Measurements from ENCODE around the gene MICALL2.

The MICALL2 gene

DNA sequence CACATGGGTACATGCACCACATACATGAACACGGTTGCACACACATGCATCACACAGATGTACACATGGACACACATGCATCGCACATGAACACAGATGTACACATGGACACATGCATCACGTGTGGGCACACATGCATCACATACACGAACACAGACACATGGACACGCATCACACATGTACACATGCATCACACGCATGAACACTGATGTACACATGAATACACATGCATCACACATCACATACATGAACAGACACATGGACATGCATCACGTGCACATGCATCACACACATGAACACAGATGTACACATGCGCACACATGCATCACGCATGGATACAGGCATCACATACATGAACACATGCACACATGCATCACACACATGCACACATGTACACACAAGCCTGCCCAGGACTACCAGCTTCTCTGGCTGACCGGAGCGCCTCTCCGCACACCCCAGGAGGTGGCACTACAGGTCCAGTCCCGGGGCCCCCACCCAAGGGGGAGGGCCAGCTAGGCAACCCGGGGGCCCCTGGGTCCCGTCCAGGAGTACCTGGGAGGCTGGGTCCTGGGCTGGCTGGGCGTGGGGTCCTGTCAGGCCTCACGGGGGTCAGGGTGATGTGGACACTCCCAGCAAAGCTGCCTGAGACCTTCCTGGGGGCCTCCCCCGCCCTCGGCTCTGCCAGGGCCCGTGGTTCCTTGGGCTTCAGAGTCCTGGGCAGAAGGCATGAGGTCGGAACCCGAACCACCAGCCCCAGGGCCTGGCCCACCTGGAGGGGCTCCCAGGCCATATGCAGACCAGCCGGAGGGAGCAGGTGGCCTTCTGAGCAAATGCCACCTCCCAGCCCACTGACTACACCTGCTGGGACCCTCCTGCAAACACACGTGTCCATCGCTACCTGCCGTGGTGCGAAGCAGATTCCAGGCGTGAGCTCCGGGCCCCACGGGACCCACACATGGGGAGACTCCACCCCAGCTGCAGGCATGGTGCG, 19.6 kb downstream of the MICALL2 start:
- TF ChIP-seq CTCF (IDR thresholded peaks at IDR 0.05): no peak
- Histone ChIP-seq H3K4me3 (ENCODE audit: low read depth in 1 of 2, low read length in 1 of 2) (no peak overlapping the region), H3K27me3 (no peaks in the 10 kb centered on the region), H3K36me3 (peaks cover 52% of the 10 kb centered on the region), H3K9me3 (no peaks in the 10 kb centered on the region), H3K4me1 (ENCODE audit: control insufficient read depth in 1 of 2, insufficient read depth in 1 of 2, low read depth in 1 of 2, low read length in 1 of 2) (no peaks in the 10 kb centered on the region), H3K27ac (no peak overlapping the region)

GRCh38 chr7:1438821-1439220, 20.4 kb downstream of the MICALL2 start:
- H3K9me3 ChIP-seq: no peaks in the 10 kb centered on the region
- H3K27me3 ChIP-seq: no peaks in the 10 kb centered on the region
- H3K4me1 ChIP-seq (ENCODE audit: control insufficient read depth in 1 of 2, insufficient read depth in 1 of 2, low read depth in 1 of 2, low read length in 1 of 2): no peaks in the 10 kb centered on the region
- peaks cover 48% of the 10 kb centered on the region for H3K36me3 ChIP-seq
- no peak overlapping the region for H3K4me3 ChIP-seq (ENCODE audit: low read depth in 1 of 2, low read length in 1 of 2)
- no peak for TF ChIP-seq CTCF (IDR thresholded peaks at IDR 0.05)
- H3K27ac ChIP-seq: no peak overlapping the region

GRCh38 chr7:1438208-1438607, 21.1 kb downstream of the MICALL2 start:
- H3K4me3 ChIP-seq (ENCODE audit: low read depth in 1 of 2, low read length in 1 of 2): no peak overlapping the region
- no peaks in the 10 kb centered on the region for H3K27me3 ChIP-seq
- H3K36me3 ChIP-seq: peaks cover 48% of the 10 kb centered on the region
- no peaks in the 10 kb centered on the region for H3K4me1 ChIP-seq (ENCODE audit: control insufficient read depth in 1 of 2, insufficient read depth in 1 of 2, low read depth in 1 of 2, low read length in 1 of 2)
- H3K9me3 ChIP-seq: no peaks in the 10 kb centered on the region
- TF ChIP-seq CTCF (IDR thresholded peaks at IDR 0.05): no peak
- H3K27ac ChIP-seq: no peak overlapping the region

DNA sequence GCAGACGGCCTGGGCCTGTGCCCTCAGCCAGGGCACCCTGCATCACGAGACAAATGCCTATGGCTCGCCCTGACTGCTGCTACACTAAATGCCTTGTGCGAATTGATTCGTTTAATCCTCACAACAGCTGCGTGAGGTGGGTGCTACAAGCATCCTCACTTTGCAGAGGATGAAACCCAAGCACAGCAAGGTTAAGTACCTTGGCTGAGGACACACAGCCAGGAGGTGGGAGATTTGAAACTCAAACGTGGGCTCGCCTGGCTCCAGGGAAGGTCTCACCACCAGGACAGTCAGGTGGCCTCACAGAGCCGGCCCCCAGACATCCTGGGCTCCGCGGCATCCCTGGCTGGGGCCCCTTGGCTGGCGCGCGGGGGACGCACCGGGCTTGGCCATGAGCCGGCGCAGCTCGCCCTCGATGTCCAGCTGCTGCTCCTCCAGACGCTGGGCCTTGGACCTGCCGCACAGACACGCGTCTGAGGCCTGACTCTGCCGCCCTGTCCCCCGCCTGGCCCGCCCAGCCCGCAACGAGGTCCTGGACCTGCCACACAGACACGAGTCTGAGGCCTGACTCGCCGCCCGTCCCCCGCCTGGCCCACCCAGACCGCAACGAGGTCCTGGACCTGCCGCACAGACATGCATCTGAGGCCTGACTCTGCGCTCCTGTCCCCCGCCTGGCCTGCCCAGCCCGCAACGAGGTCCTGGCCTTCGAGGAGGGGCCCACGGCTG, 22.0 kb downstream of the MICALL2 start:
- Histone ChIP-seq H3K27ac (no peak overlapping the region), H3K4me1 (ENCODE audit: control insufficient read depth in 1 of 2, insufficient read depth in 1 of 2, low read depth in 1 of 2, low read length in 1 of 2) (peaks cover 0 to 4% of the 10 kb centered on the region in 2 experiments), H3K36me3 (peaks cover 48% of the 10 kb centered on the region), H3K27me3 (no peaks in the 10 kb centered on the region), H3K4me3 (ENCODE audit: low read depth in 1 of 2, low read length in 1 of 2) (no peak overlapping the region), H3K9me3 (no peaks in the 10 kb centered on the region)
- TF ChIP-seq CTCF (IDR thresholded peaks at IDR 0.05): no peak

GRCh38 chr7:1436608-1437007, 22.7 kb downstream of the MICALL2 start:
- no peak overlapping the region for H3K4me3 ChIP-seq (ENCODE audit: low read depth in 1 of 2, low read length in 1 of 2)
- H3K4me1 ChIP-seq (ENCODE audit: control insufficient read depth in 1 of 2, insufficient read depth in 1 of 2, low read depth in 1 of 2, low read length in 1 of 2): peaks cover 0 to 4% of the 10 kb centered on the region in 2 experiments
- peaks cover 42% of the 10 kb centered on the region for H3K36me3 ChIP-seq
- H3K27ac ChIP-seq: no peak overlapping the region
- no peaks in the 10 kb centered on the region for H3K27me3 ChIP-seq
- TF ChIP-seq CTCF (IDR thresholded peaks at IDR 0.05): no peak
- no peaks in the 10 kb centered on the region for H3K9me3 ChIP-seq
